ENCODE measurements around the gene CCBE1. TPM values are rescaled to one million over a fixed set of nuclear protein-coding genes. Genes with fewer than 3 reads are reported as not detected.

The CCBE1 gene
- total RNA-seq, 1 donor from 2014 or later: 4.1 TPM

- H2AFZ ChIP-seq (ENCODE audit: low read depth, low read length): no peak overlapping the region
- Mint-ChIP-seq H3K4me3 (ENCODE audit: unreplicated experiment) (no peak overlapping the region), H3K36me3 (ENCODE audit: low read depth, unreplicated experiment) (no peaks in the 10 kb centered on the region), H3K4me1 (ENCODE audit: low read depth, unreplicated experiment) (no peaks in the 10 kb centered on the region), H3K27ac (ENCODE audit: unreplicated experiment) (no peak overlapping the region), H3K9me3 (ENCODE audit: unreplicated experiment) (peaks cover 2% of the 10 kb centered on the region), H3K27me3 (ENCODE audit: low read depth, unreplicated experiment) (peaks cover 32% of the 10 kb centered on the region)
- no peaks in the 10 kb centered on the region for H4K20me1 ChIP-seq (ENCODE audit: insufficient read depth, low read length)
- no peaks in the 10 kb centered on the region for H3K36me3 ChIP-seq (ENCODE audit: insufficient read depth, low read length)
- H3K9ac ChIP-seq (ENCODE audit: low read length): no peak overlapping the region
- H3K27me3 ChIP-seq (ENCODE audit: insufficient read depth, low read length): no peaks in the 10 kb centered on the region
- H3K27ac ChIP-seq (ENCODE audit: low read depth, low read length): no peak overlapping the region
- no peak overlapping the region for H3K4me2 ChIP-seq (ENCODE audit: low read length)
- H3K9me3 ChIP-seq (ENCODE audit: insufficient read depth, low read depth, low read length): no peaks in the 10 kb centered on the region
- TF ChIP-seq, protein P1, sequence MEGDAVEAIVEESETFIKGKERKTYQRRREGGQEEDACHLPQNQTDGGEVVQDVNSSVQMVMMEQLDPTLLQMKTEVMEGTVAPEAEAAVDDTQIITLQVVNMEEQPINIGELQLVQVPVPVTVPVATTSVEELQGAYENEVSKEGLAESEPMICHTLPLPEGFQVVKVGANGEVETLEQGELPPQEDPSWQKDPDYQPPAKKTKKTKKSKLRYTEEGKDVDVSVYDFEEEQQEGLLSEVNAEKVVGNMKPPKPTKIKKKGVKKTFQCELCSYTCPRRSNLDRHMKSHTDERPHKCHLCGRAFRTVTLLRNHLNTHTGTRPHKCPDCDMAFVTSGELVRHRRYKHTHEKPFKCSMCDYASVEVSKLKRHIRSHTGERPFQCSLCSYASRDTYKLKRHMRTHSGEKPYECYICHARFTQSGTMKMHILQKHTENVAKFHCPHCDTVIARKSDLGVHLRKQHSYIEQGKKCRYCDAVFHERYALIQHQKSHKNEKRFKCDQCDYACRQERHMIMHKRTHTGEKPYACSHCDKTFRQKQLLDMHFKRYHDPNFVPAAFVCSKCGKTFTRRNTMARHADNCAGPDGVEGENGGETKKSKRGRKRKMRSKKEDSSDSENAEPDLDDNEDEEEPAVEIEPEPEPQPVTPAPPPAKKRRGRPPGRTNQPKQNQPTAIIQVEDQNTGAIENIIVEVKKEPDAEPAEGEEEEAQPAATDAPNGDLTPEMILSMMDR (IDR thresholded peaks at IDR 0.05; ENCODE audit: insufficient read depth, low read depth, low read length): no peak
- no peak for TF ChIP-seq EZH2 (IDR thresholded peaks at IDR 0.05; ENCODE audit: insufficient read depth, low read length)
- H3K4me1 ChIP-seq (ENCODE audit: insufficient read depth, low read length): no peaks in the 10 kb centered on the region
- FAIRE-seq: no peak
- no peaks in the 10 kb centered on the region for H3K79me2 ChIP-seq (ENCODE audit: insufficient read depth, low read length)
- H3K4me3 ChIP-seq (ENCODE audit: insufficient read depth, low read depth, low read length): no peak overlapping the region
- no peak for DNase-seq (ENCODE audit: low read depth)
These were observed 12.4 kb downstream of the CCBE1 start for GRCh38 chr18:59684777-59685176.

- Histone ChIP-seq H3K4me1 (ENCODE audit: insufficient read depth, low read length) (no peaks in the 10 kb centered on the region), H3K36me3 (ENCODE audit: insufficient read depth, low read length) (no peaks in the 10 kb centered on the region), H3K27me3 (ENCODE audit: insufficient read depth, low read length) (no peaks in the 10 kb centered on the region), H3K79me2 (ENCODE audit: insufficient read depth, low read length) (no peaks in the 10 kb centered on the region), H3K9ac (ENCODE audit: low read length) (no peak overlapping the region), H3K4me3 (ENCODE audit: insufficient read depth, low read depth, low read length) (no peak overlapping the region), H3K4me2 (ENCODE audit: low read length) (no peak overlapping the region), H3K27ac (ENCODE audit: low read depth, low read length) (no peak overlapping the region), H3K9me3 (ENCODE audit: insufficient read depth, low read depth, low read length) (no peaks in the 10 kb centered on the region), H2AFZ (ENCODE audit: low read depth, low read length) (no peak overlapping the region), H4K20me1 (ENCODE audit: insufficient read depth, low read length) (no peaks in the 10 kb centered on the region)
- TF ChIP-seq, protein P1 (IDR thresholded peaks at IDR 0.05; ENCODE audit: insufficient read depth, low read depth, low read length): no peak
- TF ChIP-seq EZH2 (IDR thresholded peaks at IDR 0.05; ENCODE audit: insufficient read depth, low read length): no peak
- no peak for DNase-seq (ENCODE audit: low read depth)
- Mint-ChIP-seq H3K36me3 (ENCODE audit: low read depth, unreplicated experiment) (no peaks in the 10 kb centered on the region), H3K4me3 (ENCODE audit: unreplicated experiment) (no peak overlapping the region), H3K9me3 (ENCODE audit: unreplicated experiment) (no peaks in the 10 kb centered on the region), H3K4me1 (ENCODE audit: low read depth, unreplicated experiment) (no peaks in the 10 kb centered on the region), H3K27me3 (ENCODE audit: low read depth, unreplicated experiment) (peaks cover 17% of the 10 kb centered on the region), H3K27ac (ENCODE audit: unreplicated experiment) (no peak overlapping the region)
- no peak for FAIRE-seq
These were observed 15.7 kb downstream of the CCBE1 start for GRCh38 chr18:59681521-59682004.

- FAIRE-seq (no peak), DNase-seq (ENCODE audit: low read depth) (no peak)
- Histone ChIP-seq H4K20me1 (ENCODE audit: insufficient read depth, low read length) (no peaks in the 10 kb centered on the region), H3K36me3 (ENCODE audit: insufficient read depth, low read length) (no peaks in the 10 kb centered on the region), H2AFZ (ENCODE audit: low read depth, low read length) (no peak overlapping the region), H3K79me2 (ENCODE audit: insufficient read depth, low read length) (peaks cover 1% of the 10 kb centered on the region), H3K4me3 (ENCODE audit: insufficient read depth, low read depth, low read length) (no peak overlapping the region), H3K9ac (ENCODE audit: low read length) (no peak overlapping the region), H3K4me1 (ENCODE audit: insufficient read depth, low read length) (no peaks in the 10 kb centered on the region), H3K4me2 (ENCODE audit: low read length) (no peak overlapping the region), H3K27ac (ENCODE audit: low read depth, low read length) (no peak overlapping the region), H3K27me3 (ENCODE audit: insufficient read depth, low read length) (no peaks in the 10 kb centered on the region), H3K9me3 (ENCODE audit: insufficient read depth, low read depth, low read length) (no peaks in the 10 kb centered on the region)
- H3K36me3 Mint-ChIP-seq (ENCODE audit: low read depth, unreplicated experiment): no peaks in the 10 kb centered on the region
- peaks cover 15% of the 10 kb centered on the region for H3K27me3 Mint-ChIP-seq (ENCODE audit: low read depth, unreplicated experiment)
- H3K4me1 Mint-ChIP-seq (ENCODE audit: low read depth, unreplicated experiment): no peaks in the 10 kb centered on the region
- H3K4me3 Mint-ChIP-seq (ENCODE audit: unreplicated experiment): no peak overlapping the region
- no peak for TF ChIP-seq EZH2 (IDR thresholded peaks at IDR 0.05; ENCODE audit: insufficient read depth, low read length)
- TF ChIP-seq, protein P1 (IDR thresholded peaks at IDR 0.05; ENCODE audit: insufficient read depth, low read depth, low read length): no peak
- no peaks in the 10 kb centered on the region for H3K9me3 Mint-ChIP-seq (ENCODE audit: unreplicated experiment)
- H3K27ac Mint-ChIP-seq (ENCODE audit: unreplicated experiment): no peak overlapping the region
These were observed 16.2 kb downstream of the CCBE1 start for GRCh38 chr18:59681051-59681450.
